AG09319 (cell line): ENCODE data around the gene NRG3.

Source experiments
- DNase-seq: peaks from one replicate; pipeline ENCODE4 v3.0.0-alpha.2; 2010; ENCODE audit warnings: low read depth; ENCODE audit errors: extremely low read depth
- TF ChIP-seq, protein P1 (sequence below): IDR thresholded peaks from 2 replicates; pipeline ENCODE4 v1.5.1; 2011; ENCODE audit warnings: low read depth, mild to moderate bottlenecking, inconsistent platforms, low read length, moderate library complexity

NRG3 gene

DNA sequence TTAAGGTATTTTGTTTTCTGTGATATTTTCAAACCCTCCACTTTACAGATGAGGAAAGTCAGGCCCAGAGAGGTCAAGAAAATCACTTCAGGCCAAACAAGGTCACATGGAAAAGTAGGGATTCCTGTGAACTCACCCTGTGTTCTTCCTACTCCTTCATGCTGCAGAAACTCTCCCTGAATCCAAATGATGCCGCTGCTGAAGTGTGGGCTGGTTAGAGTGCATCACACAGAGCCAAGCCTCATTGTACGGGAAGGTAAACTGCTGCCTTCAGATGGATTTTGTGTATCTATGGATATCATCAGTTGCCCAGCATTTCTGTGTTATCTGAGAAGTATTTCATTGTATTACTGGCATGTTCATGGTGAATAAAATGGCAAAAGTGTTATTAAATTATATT, 75.4 kb downstream of the NRG3 start:
- DNase-seq, result no peak
- TF ChIP-seq, protein P1, sequence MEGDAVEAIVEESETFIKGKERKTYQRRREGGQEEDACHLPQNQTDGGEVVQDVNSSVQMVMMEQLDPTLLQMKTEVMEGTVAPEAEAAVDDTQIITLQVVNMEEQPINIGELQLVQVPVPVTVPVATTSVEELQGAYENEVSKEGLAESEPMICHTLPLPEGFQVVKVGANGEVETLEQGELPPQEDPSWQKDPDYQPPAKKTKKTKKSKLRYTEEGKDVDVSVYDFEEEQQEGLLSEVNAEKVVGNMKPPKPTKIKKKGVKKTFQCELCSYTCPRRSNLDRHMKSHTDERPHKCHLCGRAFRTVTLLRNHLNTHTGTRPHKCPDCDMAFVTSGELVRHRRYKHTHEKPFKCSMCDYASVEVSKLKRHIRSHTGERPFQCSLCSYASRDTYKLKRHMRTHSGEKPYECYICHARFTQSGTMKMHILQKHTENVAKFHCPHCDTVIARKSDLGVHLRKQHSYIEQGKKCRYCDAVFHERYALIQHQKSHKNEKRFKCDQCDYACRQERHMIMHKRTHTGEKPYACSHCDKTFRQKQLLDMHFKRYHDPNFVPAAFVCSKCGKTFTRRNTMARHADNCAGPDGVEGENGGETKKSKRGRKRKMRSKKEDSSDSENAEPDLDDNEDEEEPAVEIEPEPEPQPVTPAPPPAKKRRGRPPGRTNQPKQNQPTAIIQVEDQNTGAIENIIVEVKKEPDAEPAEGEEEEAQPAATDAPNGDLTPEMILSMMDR, result no peak

DNA sequence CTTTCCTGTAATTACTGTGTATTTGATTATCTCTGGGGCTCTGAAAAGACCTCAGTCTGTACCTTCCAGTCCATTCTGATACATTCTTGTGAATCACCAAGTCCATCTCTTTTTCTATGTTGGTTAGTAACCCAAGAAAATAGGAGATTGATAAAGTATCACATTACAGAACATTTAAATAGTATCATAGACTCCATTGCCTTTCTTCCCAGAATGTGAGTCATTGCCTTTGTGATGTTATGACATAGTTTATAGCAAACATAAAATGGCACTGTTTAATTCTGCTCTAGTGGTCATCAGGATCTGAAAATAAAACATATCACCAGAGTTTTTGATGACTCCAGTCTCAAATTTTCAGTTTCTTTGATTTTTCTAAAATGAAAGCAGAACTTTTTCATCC, 78.4 kb downstream of the NRG3 start:
- DNase-seq, result no peak
- TF ChIP-seq, protein P1, result no peak

DNA sequence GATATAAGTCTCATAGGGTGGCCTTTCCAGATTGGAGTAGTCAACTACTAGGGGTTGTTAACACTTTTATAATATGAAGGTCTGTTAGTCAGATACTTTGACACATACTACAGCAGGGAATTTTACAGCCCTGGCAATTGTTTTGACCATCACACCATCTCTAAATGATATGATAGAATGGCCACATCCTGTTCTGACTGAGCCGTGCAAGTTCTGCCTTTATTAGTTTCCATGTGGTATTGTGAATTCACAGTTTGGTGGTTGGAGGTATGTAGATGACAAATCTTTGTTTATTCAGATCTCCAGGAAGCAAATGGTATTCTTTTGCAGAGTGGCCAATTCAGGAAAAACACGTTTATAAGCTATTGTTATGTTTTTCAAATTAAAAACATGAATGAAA, 83.0 kb downstream of the NRG3 start:
- TF ChIP-seq, protein P1, result no peak
- DNase-seq, result no peak

DNA sequence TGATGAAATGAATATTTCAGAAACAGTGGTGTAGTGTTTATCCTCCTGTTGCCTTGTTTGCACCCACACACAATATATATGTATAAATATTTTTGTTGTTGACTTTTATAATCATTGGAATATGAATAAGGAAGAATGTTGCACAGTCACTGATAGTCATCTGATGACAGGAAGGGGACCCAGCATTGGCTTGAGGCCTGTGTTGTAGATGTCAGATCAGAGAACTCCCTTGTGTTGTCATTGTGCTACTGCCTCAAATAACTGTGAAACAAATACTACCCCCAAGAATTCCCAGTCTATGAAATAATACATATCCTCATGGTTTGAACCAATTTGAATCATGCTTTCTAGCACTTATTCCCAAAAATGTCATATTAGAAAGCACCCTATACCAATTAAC, 84.0 kb downstream of the NRG3 start:
- TF ChIP-seq, protein P1, result no peak
- DNase-seq, result no peak

DNA sequence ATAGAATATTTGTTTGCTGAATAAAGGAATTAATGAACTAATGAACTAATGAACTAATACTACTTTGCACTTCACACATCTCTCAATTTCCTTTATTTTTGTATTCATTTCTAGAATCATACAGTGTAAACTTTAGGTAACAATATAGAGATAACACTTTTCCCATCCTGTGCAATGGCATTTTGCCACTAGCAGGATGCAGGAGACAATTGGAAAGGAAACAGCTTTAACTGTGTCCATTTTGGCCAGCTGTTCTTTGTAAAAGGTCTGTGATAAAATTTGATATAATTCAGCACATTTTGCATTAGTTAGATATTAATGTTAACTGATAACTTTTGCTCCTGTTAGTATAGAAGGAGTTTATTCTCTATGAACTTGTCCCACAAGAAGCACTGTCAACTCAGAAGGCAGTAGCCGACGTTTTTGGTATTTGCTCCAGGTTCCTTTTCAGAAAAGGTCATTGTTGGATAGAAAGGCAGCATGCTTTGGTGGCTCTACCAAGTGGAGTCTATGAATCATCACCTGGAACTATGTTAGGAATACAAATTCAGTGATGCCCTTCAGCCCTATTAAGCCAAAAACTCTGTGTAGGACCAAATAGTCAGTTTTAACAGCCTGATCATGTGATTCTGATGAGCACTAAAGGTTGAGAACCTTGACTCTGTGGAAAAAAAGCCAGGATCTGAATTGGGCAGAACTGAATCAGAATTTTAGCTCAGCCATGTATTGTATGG, 86.6 kb downstream of the NRG3 start:
- TF ChIP-seq, protein P1, result no peak
- DNase-seq, result no peak

DNA sequence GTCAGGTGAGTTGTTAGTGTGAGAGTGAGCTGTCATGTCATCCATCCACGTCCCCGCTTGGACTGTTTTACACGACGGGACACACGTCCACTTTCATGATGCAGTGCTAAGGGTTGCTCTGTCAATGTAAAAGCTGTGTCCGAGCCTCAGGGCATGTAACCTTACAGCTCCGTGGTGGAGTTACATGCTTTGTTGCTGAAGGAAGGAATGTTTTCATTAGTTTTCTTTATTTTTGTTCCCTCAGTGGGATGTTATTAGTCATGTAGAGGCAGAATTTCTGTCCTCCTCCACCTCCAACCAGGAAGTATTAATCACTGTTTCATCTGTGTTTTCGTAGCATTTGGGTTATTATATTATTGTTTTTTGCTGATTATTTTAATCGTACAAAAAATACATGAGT, 88.6 kb downstream of the NRG3 start:
- TF ChIP-seq, protein P1, result no peak
- no peak for DNase-seq

DNA sequence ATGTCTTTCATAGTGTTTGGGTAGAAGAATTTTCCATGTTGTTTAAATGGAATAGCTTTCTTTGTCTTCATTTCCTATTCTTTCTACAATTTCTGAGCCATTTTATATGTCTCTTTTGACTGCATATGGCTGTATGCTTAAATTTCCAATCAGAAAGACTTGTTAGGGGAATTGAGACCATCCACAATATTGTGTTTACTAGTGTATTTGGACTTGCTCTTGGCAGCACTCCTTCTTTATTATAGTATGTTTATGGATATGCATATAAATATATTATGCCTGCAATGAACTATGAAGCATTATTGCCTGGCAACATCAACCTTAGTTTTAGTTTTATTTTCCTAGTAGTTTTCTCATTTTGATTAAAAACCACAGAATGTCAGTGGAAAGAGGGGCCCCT, 92.7 kb downstream of the NRG3 start:
- TF ChIP-seq, protein P1, result no peak
- DNase-seq, result no peak
